K562 (cell line): Measurements from ENCODE around the gene TMEM38B.

ENCODE experiments used
- CTCF ChIP-seq, 3 experiments: IDR thresholded peaks in 2 of 3; conservative IDR thresholded peaks in 1 of 3; 2 replicates each; pipeline ENCODE4 v1.5.1; 2011 to 2012; ENCODE audit warnings: low read length in 3 of 3, mild to moderate bottlenecking in 3 of 3, control low read depth in 2 of 3, improper control_type of control experiment in 1 of 3, inconsistent platforms in 1 of 3, low read depth in 1 of 3, mixed read lengths in 1 of 3, moderate library complexity in 1 of 3; ENCODE audit not compliant: insufficient read depth in 2 of 3
- FOS ChIP-seq: IDR thresholded peaks from 3 replicates; pipeline ENCODE4 v1.6.1; 2011; ENCODE audit not compliant: insufficient read length; ENCODE audit errors: extremely low read depth
- GABPB1 ChIP-seq: sonication (generic); formaldehyde crosslinking; IDR thresholded peaks from 2 replicates; pipeline ENCODE4 v1.8.0; 2022; ENCODE audit warnings: mild to moderate bottlenecking, missing genetic modification reagents
- NFE2L1 ChIP-seq: fragments of 450-650 bp; IDR thresholded peaks from 2 replicates; pipeline ENCODE4 v1.6.1; 2016; ENCODE audit warnings: missing genetic modification characterization, low read depth, mild to moderate bottlenecking, missing compliant biosample characterization, moderate library complexity, borderline replicate concordance
- SIN3A ChIP-seq, 2 experiments: fragments of 150-350 bp in 1 of 2; IDR thresholded peaks; 2 replicates each; pipeline ENCODE4 v1.6.1; 2011 to 2016; ENCODE audit warnings: borderline replicate concordance in 2 of 2, low read depth in 2 of 2, low read length in 2 of 2, mild to moderate bottlenecking in 2 of 2, moderate library complexity in 2 of 2; ENCODE audit not compliant: control insufficient read depth in 1 of 2
- SMC3 ChIP-seq: conservative IDR thresholded peaks from 2 replicates; pipeline ENCODE4 v1.6.1; 2011; ENCODE audit warnings: low read depth, low read length, improper control_type of control experiment; ENCODE audit not compliant: insufficient read depth
- TCF15 ChIP-seq: fragments of 250-450 bp; sonication (Bioruptor Pico); IDR thresholded peaks from 2 replicates; pipeline ENCODE4 v1.8.0; 2022; ENCODE audit warnings: moderate library complexity, mild to moderate bottlenecking, inconsistent platforms
- TF ChIP-seq, protein P1 (sequence below): fragments of 250-450 bp; sonication (Bioruptor Pico); IDR thresholded peaks from 2 replicates; pipeline ENCODE4 v1.4.0; 2020; ENCODE audit warnings: mild to moderate bottlenecking, moderate library complexity

DNA sequence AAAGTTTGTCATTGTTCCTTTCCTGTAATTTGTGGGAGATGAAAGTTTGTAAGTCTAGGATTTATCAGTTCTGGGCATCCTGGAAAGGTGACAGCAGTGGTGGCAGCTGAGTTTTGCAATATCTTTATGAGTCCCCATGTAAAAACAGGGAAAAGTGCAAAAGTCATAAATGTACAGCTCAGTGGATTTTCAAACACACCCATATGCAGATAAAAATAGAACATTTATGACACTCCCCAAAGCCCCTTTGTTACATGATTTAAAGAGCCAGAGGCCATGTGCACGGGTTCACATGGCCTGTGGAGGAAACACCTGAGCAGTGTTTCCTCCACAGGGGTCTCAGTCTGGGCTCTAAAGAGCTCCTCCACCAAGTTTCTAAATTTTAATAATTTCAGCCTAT lies 6.3 kb downstream of the TMEM38B start:
- TF ChIP-seq TCF15 (CRISPR knock-in tag) = no peak
- TF ChIP-seq NFE2L1 (tag) = no peak
- TF ChIP-seq SMC3 = no peak
- no peak for TF ChIP-seq SIN3A (IDR thresholded peaks at IDR 0.05; ENCODE audit: borderline replicate concordance in 2 of 2, control insufficient read depth in 1 of 2, low read depth in 2 of 2, low read length in 2 of 2)
- TF ChIP-seq, protein P1, sequence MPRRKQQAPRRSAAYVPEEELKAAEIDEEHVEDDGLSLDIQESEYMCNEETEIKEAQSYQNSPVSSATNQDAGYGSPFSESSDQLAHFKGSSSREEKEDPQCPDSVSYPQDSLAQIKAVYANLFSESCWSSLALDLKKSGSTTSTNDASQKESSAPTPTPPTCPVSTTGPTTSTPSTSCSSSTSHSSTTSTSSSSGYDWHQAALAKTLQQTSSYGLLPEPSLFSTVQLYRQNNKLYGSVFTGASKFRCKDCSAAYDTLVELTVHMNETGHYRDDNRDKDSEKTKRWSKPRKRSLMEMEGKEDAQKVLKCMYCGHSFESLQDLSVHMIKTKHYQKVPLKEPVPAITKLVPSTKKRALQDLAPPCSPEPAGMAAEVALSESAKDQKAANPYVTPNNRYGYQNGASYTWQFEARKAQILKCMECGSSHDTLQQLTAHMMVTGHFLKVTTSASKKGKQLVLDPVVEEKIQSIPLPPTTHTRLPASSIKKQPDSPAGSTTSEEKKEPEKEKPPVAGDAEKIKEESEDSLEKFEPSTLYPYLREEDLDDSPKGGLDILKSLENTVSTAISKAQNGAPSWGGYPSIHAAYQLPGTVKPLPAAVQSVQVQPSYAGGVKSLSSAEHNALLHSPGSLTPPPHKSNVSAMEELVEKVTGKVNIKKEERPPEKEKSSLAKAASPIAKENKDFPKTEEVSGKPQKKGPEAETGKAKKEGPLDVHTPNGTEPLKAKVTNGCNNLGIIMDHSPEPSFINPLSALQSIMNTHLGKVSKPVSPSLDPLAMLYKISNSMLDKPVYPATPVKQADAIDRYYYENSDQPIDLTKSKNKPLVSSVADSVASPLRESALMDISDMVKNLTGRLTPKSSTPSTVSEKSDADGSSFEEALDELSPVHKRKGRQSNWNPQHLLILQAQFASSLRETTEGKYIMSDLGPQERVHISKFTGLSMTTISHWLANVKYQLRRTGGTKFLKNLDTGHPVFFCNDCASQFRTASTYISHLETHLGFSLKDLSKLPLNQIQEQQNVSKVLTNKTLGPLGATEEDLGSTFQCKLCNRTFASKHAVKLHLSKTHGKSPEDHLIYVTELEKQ (CRISPR knock-in tag) = no peak
- no peak for TF ChIP-seq GABPB1 (CRISPR knock-in tag)
- no peak for TF ChIP-seq CTCF (IDR thresholded peaks at IDR 0.05 in 2 of 3, conservative IDR thresholded peaks at IDR 0.05 in 1 of 3; ENCODE audit: insufficient read depth in 2 of 3, low read depth in 1 of 3, low read length in 3 of 3)
- no peak for TF ChIP-seq FOS
